Hepatocyte (in vitro differentiated cells): ENCODE measurements around the gene TBC1D9. TPM values are rescaled to one million over a fixed set of nuclear protein-coding genes. Genes with fewer than 3 reads are reported as not detected.

ENCODE experiments used
- DNase-seq: peaks from one replicate; pipeline ENCODE4 v3.0.0-alpha.2; 2016; ENCODE audit warnings: low spot score
- H2AFZ ChIP-seq: fragments of 200-600 bp; sonication (generic); 2 replicates; pipeline ENCODE4 v1.6.0; 2016; ENCODE audit warnings: antibody characterized with exemption, mild to moderate bottlenecking
- H3K27ac ChIP-seq: fragments of 200-600 bp; sonication (generic); 2 replicates; pipeline ENCODE4 v1.5.1; 2016; ENCODE audit warnings: mild to moderate bottlenecking
- H3K27me3 ChIP-seq: fragments of 200-600 bp; sonication (generic); 2 replicates; pipeline ENCODE4 v1.6.1; 2016
- H3K36me3 ChIP-seq: fragments of 200-600 bp; sonication (generic); replicated peaks from 2 replicates; pipeline ENCODE4 v1.5.1; 2016; ENCODE audit warnings: low read depth; ENCODE audit not compliant: insufficient read depth
- H3K4me1 ChIP-seq: fragments of 200-600 bp; sonication (generic); 2 replicates; pipeline ENCODE4 v1.5.1; 2016; ENCODE audit warnings: mild to moderate bottlenecking, moderate library complexity; ENCODE audit not compliant: insufficient read depth
- H3K4me2 ChIP-seq: fragments of 200-600 bp; sonication (generic); 2 replicates; pipeline ENCODE4 v1.6.0; 2016
- H3K4me3 ChIP-seq: fragments of 200-600 bp; sonication (generic); 2 replicates; pipeline ENCODE4 v1.5.1; 2016; ENCODE audit warnings: mild to moderate bottlenecking
- H3K79me2 ChIP-seq: fragments of 200-600 bp; sonication (generic); 2 replicates; pipeline ENCODE4 v1.6.0; 2017; ENCODE audit warnings: mild to moderate bottlenecking
- H3K9me2 ChIP-seq: fragments of 200-600 bp; sonication (generic); replicated peaks from 2 replicates; pipeline ENCODE4 v1.6.0; 2017; ENCODE audit warnings: mild to moderate bottlenecking; ENCODE audit not compliant: insufficient read depth
- H3K9me3 ChIP-seq: fragments of 200-600 bp; sonication (generic); 2 replicates; pipeline ENCODE4 v1.5.1; 2016; ENCODE audit warnings: low read depth, mild to moderate bottlenecking
- H4K20me1 ChIP-seq: fragments of 200-600 bp; sonication (generic); 2 replicates; pipeline ENCODE4 v1.6.0; 2016; ENCODE audit warnings: mild to moderate bottlenecking; ENCODE audit not compliant: insufficient read depth, poor library complexity, severe bottlenecking
- CTCF ChIP-seq: fragments of 200-600 bp; sonication (generic); IDR thresholded peaks from 2 replicates; pipeline ENCODE4 v1.5.1; 2016; ENCODE audit warnings: antibody characterized with exemption, mild to moderate bottlenecking; ENCODE audit not compliant: poor library complexity
- EZH2 ChIP-seq: fragments of 200-600 bp; sonication (generic); IDR thresholded peaks from 2 replicates; pipeline ENCODE4 v1.6.1; 2016; ENCODE audit warnings: antibody characterized with exemption, mild to moderate bottlenecking, borderline replicate concordance
- EZH2phosphoT487 ChIP-seq: fragments of 200-600 bp; sonication (generic); IDR thresholded peaks from one replicate; pipeline ENCODE4 v1.6.1; 2018; ENCODE audit warnings: antibody characterized with exemption, mild to moderate bottlenecking, low read depth, moderate library complexity; ENCODE audit not compliant: unreplicated experiment, severe bottlenecking
- WGBS: methylation state at CpG from one replicate; pipeline ENCODE4 v1.1.6; 2016; ENCODE audit warnings: low lambda C conversion rate; ENCODE audit errors: missing lambda C conversion rate; 5-methylcytosine and 5-hydroxymethylcytosine counted together
- polyA plus RNA-seq: library from polyadenylated mRNA; unstranded; fragments of >200 nt; fragmentation: Nextera tagmentation; extraction: Ambion mirVana; gene quantifications from 2 replicates; pipeline ENCODE4 v1.2.1, GENCODE V29; 2016
- total RNA-seq: library from RNA; depleted of rRNA; stranded (reverse); fragments of >200 nt; gene quantifications from 2 replicates; pipeline ENCODE4 v1.2.3, GENCODE V29; 2014

Gene TBC1D9
- total RNA-seq = 32.8 and 35.6 TPM in 2 replicates
- polyA plus RNA-seq = 10.0 and 10.5 TPM in 2 replicates

DNA sequence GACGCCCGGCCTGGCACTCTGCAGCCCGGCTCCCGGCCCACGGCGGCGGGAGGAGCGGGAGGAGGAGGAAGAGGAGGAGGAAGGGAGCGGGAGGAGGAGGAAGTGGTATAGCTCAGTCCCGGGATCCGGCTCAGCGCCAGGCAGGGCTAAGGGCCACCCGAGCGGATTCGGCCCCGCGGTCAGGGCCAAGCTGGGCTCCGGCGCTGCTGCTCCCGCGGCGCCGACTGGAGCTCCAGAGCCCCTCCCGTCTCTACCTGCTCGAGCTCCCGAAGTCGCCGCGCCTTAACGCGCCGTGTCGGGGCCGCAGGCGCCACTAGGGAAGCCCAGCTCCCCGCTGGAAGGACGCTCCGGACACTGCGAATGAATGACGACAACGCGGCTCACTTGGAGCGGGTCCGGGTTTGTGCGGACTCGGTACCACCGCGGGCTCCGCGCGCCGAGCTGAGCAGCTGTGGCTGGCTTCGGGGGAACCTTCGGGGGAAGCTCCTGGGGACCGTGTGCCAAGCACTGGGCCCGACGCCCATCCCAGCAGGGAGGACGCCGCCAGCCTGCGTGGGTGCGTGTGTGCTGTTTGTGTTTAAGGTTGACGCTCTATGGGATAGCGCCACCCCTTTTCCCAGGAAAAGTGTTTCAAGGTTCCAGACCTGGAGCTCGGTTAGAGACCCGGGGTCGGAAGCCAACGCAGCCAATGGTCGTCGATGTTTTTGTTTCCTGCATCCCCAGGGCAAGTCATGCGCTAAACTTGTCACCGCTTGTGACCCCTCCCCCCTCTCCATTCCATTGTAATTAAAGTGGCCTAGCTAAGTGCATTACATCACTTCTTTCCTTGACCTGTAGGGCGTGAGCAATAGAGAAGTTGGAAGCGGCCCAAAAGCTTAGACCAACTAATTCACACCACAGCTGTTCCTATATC is at the start of gene TBC1D9:
TBC1D9 (minus strand) TSS at position 67 of the 913 bp plus-strand sequence. CDS start 340 bp downstream, outside the sequence.
- H3K4me3 ChIP-seq = peak within 1 kb of the TSS; percentile 89
- H3K27me3 ChIP-seq = no peaks in the 10 kb centered on the region
- H3K4me2 ChIP-seq = peak within 1 kb of the TSS; percentile 75
- peak within 1 kb of the TSS; percentile 99 for H3K27ac ChIP-seq
- TF ChIP-seq CTCF = peak; percentile 10
- TF ChIP-seq EZH2 = no peak
- TF ChIP-seq EZH2phosphoT487 = no peak
- DNase-seq = peak; percentile 91
- H3K36me3 ChIP-seq = no peaks in the 10 kb centered on the region
- H2AFZ ChIP-seq = peak within 1 kb of the TSS; percentile 82
- H4K20me1 ChIP-seq = no peaks in the 10 kb centered on the region
- no peaks in the 10 kb centered on the region for H3K9me3 ChIP-seq
- H3K79me2 ChIP-seq = peaks cover 46% of the 10 kb centered on the region
- no peaks in the 10 kb centered on the region for H3K9me2 ChIP-seq
- WGBS = 2% methylated on average over 64 of the region's 73 CpGs
- H3K4me1 ChIP-seq = no peaks in the 10 kb centered on the region

DNA sequence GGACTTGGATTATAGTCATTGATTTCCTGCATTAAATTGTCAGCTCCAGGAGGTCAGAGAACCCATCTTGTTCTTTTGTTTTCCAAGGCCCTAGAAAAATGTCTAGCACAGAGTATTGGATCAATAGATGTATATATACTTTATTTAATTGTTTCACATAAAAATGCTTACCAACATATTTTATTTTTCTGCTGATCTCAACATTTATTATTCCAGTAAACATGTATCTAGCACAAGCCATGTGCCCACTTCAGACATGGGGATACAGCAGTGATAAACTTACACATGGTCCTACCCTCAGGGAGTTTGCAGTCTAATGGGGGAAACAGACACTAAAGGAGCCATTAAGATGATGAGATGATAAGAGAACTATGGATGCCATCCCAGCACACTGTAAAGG is 49.1 kb upstream of the TBC1D9 start:
- H3K27me3 ChIP-seq = no peaks in the 10 kb centered on the region
- no peak for DNase-seq

DNA sequence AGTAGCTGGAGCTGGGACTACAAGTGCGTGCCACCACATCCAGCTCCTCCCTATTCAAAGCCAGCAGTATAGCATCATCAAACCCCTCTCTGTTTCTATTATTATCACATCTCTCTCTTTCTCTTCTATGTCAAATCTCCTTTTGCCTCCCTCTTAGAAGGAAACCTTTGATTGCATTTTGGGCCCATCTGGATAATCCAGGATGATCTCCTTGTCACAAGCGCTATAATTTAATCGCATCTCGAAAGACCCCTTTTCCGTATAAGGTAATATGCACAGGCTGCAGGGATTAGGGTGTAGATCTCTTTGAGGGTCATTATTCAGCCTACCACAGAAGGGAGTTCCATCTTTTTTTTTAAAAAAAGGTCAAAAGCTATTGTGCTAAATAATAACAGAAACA is 46.4 kb upstream of the TBC1D9 start:
- no peak overlapping the region for H2AFZ ChIP-seq
- no peak overlapping the region for H3K4me3 ChIP-seq
- H3K79me2 ChIP-seq = no peaks in the 10 kb centered on the region
- H3K9me3 ChIP-seq = no peaks in the 10 kb centered on the region
- DNase-seq = no peak
- no peak overlapping the region for H3K4me2 ChIP-seq
- H3K27me3 ChIP-seq = no peaks in the 10 kb centered on the region
- no peaks in the 10 kb centered on the region for H3K9me2 ChIP-seq
- no peaks in the 10 kb centered on the region for H4K20me1 ChIP-seq
- H3K4me1 ChIP-seq = no peaks in the 10 kb centered on the region
- no peaks in the 10 kb centered on the region for H3K36me3 ChIP-seq
- WGBS = 83% methylated on average over 5 of the region's 5 CpGs
- no peak overlapping the region for H3K27ac ChIP-seq
- no peak for TF ChIP-seq EZH2
- TF ChIP-seq EZH2phosphoT487 = no peak
- TF ChIP-seq CTCF = no peak

More for the DNA sequence above, 49.1 kb upstream of the TBC1D9 start:
- H3K4me2 ChIP-seq = no peak overlapping the region
- H3K9me3 ChIP-seq = no peaks in the 10 kb centered on the region
- H3K4me1 ChIP-seq = no peaks in the 10 kb centered on the region
- no peak overlapping the region for H3K27ac ChIP-seq
- no peak overlapping the region for H3K4me3 ChIP-seq
- TF ChIP-seq EZH2phosphoT487 (no peak), EZH2 (no peak), CTCF (no peak)
- H3K79me2 ChIP-seq = no peaks in the 10 kb centered on the region
- no peaks in the 10 kb centered on the region for H4K20me1 ChIP-seq
- H3K36me3 ChIP-seq = no peaks in the 10 kb centered on the region
- H2AFZ ChIP-seq = no peak overlapping the region
- H3K9me2 ChIP-seq = no peaks in the 10 kb centered on the region
